Measurements from ENCODE around the gene ADGRA1.

DNA sequence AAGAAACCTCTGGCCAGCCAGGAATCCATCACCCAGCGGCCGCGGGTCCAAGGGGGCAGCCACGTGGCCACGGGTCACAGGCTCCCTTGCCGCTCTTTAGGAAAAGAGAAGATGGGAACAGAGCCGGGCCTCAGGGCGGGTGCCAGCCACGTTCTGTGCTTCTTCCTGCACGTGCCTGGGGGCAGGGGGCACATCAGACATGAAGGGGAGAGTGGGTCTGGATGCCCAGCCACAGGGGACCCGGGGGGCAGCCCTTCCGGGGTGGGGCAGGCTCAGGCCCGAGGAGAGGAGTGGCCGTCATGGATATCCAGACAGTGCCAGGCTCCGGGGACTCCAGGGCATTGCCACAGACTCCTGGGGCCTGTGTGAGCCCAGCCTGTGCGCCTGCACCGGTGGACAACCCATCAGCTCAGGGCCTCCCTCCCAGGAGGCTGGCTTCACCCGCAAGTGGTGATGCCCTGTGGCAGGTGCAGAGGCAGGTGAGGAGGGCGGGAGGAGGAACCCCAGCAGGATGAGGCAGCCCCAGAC, 31.0 kb upstream of the ADGRA1 start:
- no peak for TF ChIP-seq EZH2phosphoT487 (IDR thresholded peaks at IDR 0.05; ENCODE audit: insufficient read depth, low read depth)
- no peak for TF ChIP-seq EZH2 (IDR thresholded peaks at IDR 0.05; ENCODE audit: insufficient read depth, poor library complexity, severe bottlenecking)
